ENCODE measurements around the gene KDM4C.

The KDM4C gene

GRCh38 chr9:6893350-6894131, 135.8 kb downstream of the KDM4C start:
- Histone ChIP-seq H3K9me3 (ENCODE audit: control insufficient read depth, low read length) (no peaks in the 10 kb centered on the region), H3K9ac (no peak overlapping the region), H3K27me3 (ENCODE audit: control insufficient read depth, insufficient read depth, low read length) (no peaks in the 10 kb centered on the region), H3K4me2 (ENCODE audit: low read length) (no peak overlapping the region), H3K79me2 (no peaks in the 10 kb centered on the region), H3K4me3 (ENCODE audit: low read depth, low read length) (no peak overlapping the region), H3K4me1 (no peaks in the 10 kb centered on the region), H2AFZ (no peak overlapping the region), H3K27ac (no peak overlapping the region), H3K36me3 (ENCODE audit: control insufficient read depth, insufficient read depth, low read length) (no peaks in the 10 kb centered on the region)
- TF ChIP-seq, protein P1, sequence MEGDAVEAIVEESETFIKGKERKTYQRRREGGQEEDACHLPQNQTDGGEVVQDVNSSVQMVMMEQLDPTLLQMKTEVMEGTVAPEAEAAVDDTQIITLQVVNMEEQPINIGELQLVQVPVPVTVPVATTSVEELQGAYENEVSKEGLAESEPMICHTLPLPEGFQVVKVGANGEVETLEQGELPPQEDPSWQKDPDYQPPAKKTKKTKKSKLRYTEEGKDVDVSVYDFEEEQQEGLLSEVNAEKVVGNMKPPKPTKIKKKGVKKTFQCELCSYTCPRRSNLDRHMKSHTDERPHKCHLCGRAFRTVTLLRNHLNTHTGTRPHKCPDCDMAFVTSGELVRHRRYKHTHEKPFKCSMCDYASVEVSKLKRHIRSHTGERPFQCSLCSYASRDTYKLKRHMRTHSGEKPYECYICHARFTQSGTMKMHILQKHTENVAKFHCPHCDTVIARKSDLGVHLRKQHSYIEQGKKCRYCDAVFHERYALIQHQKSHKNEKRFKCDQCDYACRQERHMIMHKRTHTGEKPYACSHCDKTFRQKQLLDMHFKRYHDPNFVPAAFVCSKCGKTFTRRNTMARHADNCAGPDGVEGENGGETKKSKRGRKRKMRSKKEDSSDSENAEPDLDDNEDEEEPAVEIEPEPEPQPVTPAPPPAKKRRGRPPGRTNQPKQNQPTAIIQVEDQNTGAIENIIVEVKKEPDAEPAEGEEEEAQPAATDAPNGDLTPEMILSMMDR (IDR thresholded peaks at IDR 0.05) = no peak

GRCh38 chr9:6894135-6894534, 136.4 kb downstream of the KDM4C start:
- TF ChIP-seq, protein P1 (IDR thresholded peaks at IDR 0.05) = no peak
- no peak overlapping the region for H3K9ac ChIP-seq
- no peaks in the 10 kb centered on the region for H3K36me3 ChIP-seq (ENCODE audit: control insufficient read depth, insufficient read depth, low read length)
- H3K4me2 ChIP-seq (ENCODE audit: low read length) = no peak overlapping the region
- no peak overlapping the region for H3K27ac ChIP-seq
- H3K9me3 ChIP-seq (ENCODE audit: control insufficient read depth, low read length) = no peaks in the 10 kb centered on the region
- H3K4me3 ChIP-seq (ENCODE audit: low read depth, low read length) = no peak overlapping the region
- no peaks in the 10 kb centered on the region for H3K79me2 ChIP-seq
- H2AFZ ChIP-seq = no peak overlapping the region
- no peaks in the 10 kb centered on the region for H3K27me3 ChIP-seq (ENCODE audit: control insufficient read depth, insufficient read depth, low read length)
- no peaks in the 10 kb centered on the region for H3K4me1 ChIP-seq

DNA sequence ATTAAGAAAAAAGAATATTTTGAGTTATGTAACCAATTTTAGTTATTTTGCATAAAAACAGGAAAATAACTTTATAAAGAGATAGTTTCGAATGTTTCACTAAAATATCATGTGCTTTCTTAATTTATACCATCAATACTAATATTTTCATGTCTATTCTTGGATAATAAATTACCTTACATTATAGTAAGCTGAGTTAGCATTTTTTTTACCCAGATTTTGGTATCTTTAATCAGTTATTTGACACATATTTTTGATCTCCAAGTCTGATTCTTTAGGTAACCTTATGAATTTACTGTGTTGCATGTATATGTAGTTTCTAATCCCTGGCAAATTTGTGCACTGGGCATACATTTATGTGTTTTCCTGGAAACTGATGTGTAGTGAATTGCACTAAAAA, 138.0 kb downstream of the KDM4C start:
- H3K4me1 ChIP-seq = no peaks in the 10 kb centered on the region
- no peaks in the 10 kb centered on the region for H3K79me2 ChIP-seq
- H3K27ac ChIP-seq = no peak overlapping the region
- no peak overlapping the region for H3K4me3 ChIP-seq (ENCODE audit: low read depth, low read length)
- TF ChIP-seq, protein P1 (IDR thresholded peaks at IDR 0.05) = no peak
- H3K27me3 ChIP-seq (ENCODE audit: control insufficient read depth, insufficient read depth, low read length) = no peaks in the 10 kb centered on the region
- H3K9ac ChIP-seq = no peak overlapping the region
- H3K9me3 ChIP-seq (ENCODE audit: control insufficient read depth, low read length) = no peaks in the 10 kb centered on the region
- no peak overlapping the region for H2AFZ ChIP-seq
- no peak overlapping the region for H3K4me2 ChIP-seq (ENCODE audit: low read length)
- H3K36me3 ChIP-seq (ENCODE audit: control insufficient read depth, insufficient read depth, low read length) = no peaks in the 10 kb centered on the region

DNA sequence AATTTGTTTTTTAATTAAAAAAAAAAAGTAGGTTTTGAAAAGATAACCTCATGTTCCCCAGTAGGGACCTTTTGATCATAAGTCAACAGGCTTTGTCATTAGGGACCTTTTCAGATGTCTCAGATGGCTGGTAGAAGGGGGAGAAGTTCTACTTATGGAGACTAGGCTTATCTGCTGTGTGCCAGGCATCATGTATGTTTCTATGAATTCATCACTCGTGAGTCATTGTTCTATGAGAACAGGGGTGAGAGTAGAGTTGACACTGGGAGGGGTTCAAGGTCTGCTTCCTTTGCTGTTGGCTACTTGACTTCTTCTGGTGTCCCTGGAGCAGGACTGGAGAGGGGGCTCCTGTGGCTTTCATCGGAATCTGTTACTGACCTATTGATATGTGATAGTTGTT, 138.8 kb downstream of the KDM4C start:
- H3K79me2 ChIP-seq = no peaks in the 10 kb centered on the region
- no peak overlapping the region for H2AFZ ChIP-seq
- no peak overlapping the region for H3K4me2 ChIP-seq (ENCODE audit: low read length)
- TF ChIP-seq, protein P1 (IDR thresholded peaks at IDR 0.05) = no peak
- H3K36me3 ChIP-seq (ENCODE audit: control insufficient read depth, insufficient read depth, low read length) = no peaks in the 10 kb centered on the region
- H3K9me3 ChIP-seq (ENCODE audit: control insufficient read depth, low read length) = no peaks in the 10 kb centered on the region
- no peak overlapping the region for H3K4me3 ChIP-seq (ENCODE audit: low read depth, low read length)
- no peak overlapping the region for H3K9ac ChIP-seq
- no peak overlapping the region for H3K27ac ChIP-seq
- H3K27me3 ChIP-seq (ENCODE audit: control insufficient read depth, insufficient read depth, low read length) = no peaks in the 10 kb centered on the region
- no peaks in the 10 kb centered on the region for H3K4me1 ChIP-seq

Measured in parathyroid adenoma (tissue), 2 donors.